Epithelial cell of proximal tubule (primary cell): ENCODE results near the gene SCNN1B. TPM values are rescaled to one million over a fixed set of nuclear protein-coding genes. Genes with fewer than 3 reads are reported as not detected.

Source experiments
- DNase-seq: peaks from one replicate; pipeline ENCODE4 v3.0.0-alpha.2; 2011; ENCODE audit warnings: low read depth
- H3K4me3 ChIP-seq: 2 replicates; pipeline ENCODE4 v1.5.1; 2011; ENCODE audit warnings: low read depth, mild to moderate bottlenecking, low read length
- CTCF ChIP-seq: conservative IDR thresholded peaks from 2 replicates; pipeline ENCODE4 v1.5.1; 2012; ENCODE audit warnings: low read depth, mild to moderate bottlenecking, low read length
- total RNA-seq: library from RNA; depleted of rRNA; stranded (reverse); fragments of >200 nt; gene quantifications from 2 replicates; pipeline ENCODE4 v1.2.3, GENCODE V29; 2015

Gene SCNN1B
- total RNA-seq, 1 donor from 2014 or later, result 0.17 TPM

DNA sequence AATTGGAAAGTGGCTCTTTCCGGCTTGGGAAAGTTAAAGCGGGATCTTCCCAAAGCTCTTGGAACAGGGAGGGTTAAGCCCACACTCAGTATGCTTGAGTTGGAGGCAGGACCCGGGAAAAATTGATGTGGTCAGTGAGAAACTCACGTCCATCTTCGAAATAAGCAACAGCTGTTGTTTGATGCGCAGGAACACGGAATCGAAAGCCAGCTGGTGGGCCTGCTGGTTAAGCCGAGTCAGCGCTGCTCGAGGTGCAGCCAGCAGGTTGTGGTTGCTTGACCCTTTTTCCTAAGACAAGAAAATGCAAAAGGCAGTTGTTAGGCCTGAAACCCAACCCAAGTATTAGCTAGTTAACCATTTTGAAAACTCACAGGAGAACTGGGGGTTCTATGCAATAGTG lies 101.4 kb downstream of the SCNN1B start:
- TF ChIP-seq CTCF, result no peak
- H3K4me3 ChIP-seq, result no peak overlapping the region
- no peak for DNase-seq

GRCh38 chr16:23406024-23406423 lies 103.9 kb downstream of the SCNN1B start:
- no peak for TF ChIP-seq CTCF
- H3K4me3 ChIP-seq, result no peak overlapping the region
- DNase-seq, result no peak

- no peak overlapping the region for H3K4me3 ChIP-seq
- TF ChIP-seq CTCF, result no peak
- no peak for DNase-seq
These were observed 104.6 kb downstream of the SCNN1B start for GRCh38 chr16:23406546-23407240.

DNA sequence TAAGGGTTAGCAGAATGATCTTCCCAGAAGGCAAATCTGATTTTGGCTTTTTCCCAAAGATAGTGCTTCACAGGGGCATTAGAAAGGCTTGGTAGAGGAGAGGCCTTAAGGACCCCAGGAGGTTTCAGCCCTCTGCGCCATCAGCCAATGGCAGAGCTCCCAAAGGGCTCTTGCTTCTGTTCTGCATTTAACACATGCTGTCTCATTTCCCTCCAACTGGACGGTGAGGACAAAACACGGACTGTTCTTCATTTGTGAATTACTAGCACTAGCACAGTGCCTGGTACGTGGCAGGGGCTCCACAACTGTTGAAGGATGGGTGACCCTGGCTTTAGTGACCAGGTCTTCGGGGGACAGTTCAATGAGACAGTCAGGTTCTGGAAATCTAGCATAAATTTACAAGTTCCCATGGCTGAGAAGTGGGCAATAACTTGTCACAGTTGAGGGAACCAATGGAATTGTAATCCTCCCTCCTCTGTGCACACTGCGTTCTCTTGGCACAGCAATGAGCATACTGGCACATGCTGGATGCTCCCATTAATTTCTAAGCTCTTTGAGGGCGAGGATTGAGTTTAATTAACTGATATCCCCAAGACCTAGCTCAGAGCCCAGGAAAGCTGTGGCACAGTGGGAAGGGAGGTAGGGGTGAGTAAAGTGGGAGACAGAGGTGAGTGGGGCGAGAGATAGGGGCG lies 105.5 kb downstream of the SCNN1B start:
- DNase-seq, result no peak
- TF ChIP-seq CTCF, result no peak
- H3K4me3 ChIP-seq, result no peak overlapping the region

GRCh38 chr16:23408242-23408822 lies 106.2 kb downstream of the SCNN1B start:
- DNase-seq, result no peak
- H3K4me3 ChIP-seq, result no peak overlapping the region
- TF ChIP-seq CTCF, result no peak

DNA sequence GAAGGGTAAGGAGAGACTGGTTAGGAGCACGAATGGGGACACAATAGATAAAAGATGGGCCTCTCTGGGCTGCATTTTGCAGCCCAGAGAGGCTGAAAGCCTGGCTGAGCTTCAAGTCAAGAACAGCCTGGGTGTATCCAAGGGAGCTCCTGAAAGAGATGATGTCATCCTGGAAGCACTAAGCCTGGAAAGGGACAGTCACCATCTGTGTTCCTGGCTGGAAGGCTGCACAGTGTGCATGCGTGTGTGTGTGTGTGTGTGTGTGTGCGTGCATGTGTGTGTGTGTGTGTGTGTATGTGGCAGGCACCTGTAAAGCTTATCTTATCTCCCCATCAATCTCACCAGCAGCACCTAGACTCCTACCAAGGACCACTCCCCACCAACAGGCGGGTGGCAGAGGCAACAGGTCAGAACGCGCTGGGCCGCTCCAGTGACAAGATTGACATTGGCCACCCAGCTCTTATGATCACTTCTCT lies 106.8 kb downstream of the SCNN1B start:
- DNase-seq, result no peak
- no peak overlapping the region for H3K4me3 ChIP-seq
- no peak for TF ChIP-seq CTCF

- no peak for TF ChIP-seq CTCF
- H3K4me3 ChIP-seq, result no peak overlapping the region
- no peak for DNase-seq
These were observed 107.4 kb downstream of the SCNN1B start for GRCh38 chr16:23409522-23409921.
